Muscle of leg (tissue), 11 donors: ENCODE results near the gene ZBTB39. TPM values are rescaled to one million over a fixed set of nuclear protein-coding genes. Genes with fewer than 3 reads are reported as not detected.

Experiments used
- DNase-seq: peaks from one replicate; pipeline ENCODE4 v3.0.0; 2013
- H3K27ac ChIP-seq: one replicate; pipeline ENCODE4 v1.5.1; 2013; ENCODE audit warnings: mild to moderate bottlenecking, low read length, control low read depth
- H3K27me3 ChIP-seq: one replicate; pipeline ENCODE4 v1.6.1; 2013; ENCODE audit warnings: low read length; ENCODE audit not compliant: control insufficient read depth, insufficient read depth
- H3K36me3 ChIP-seq: one replicate; pipeline ENCODE4 v1.6.1; 2013; ENCODE audit warnings: low read length; ENCODE audit not compliant: control insufficient read depth, insufficient read depth
- H3K4me1 ChIP-seq: one replicate; pipeline ENCODE4 v1.6.1; 2013; ENCODE audit warnings: low read length; ENCODE audit not compliant: control insufficient read depth, insufficient read depth
- H3K4me3 ChIP-seq: one replicate; pipeline ENCODE4 v1.5.1; 2013; ENCODE audit warnings: low read length, control low read depth
- H3K9me3 ChIP-seq: replicated peaks from 2 replicates; pipeline ENCODE4 v1.6.1; 2013; ENCODE audit warnings: low read depth, low read length; ENCODE audit not compliant: control insufficient read depth
- WGBS: methylation state at CpG from one replicate; pipeline ENCODE4 v1.1.5; 2013; ENCODE audit warnings: missing lambda C conversion rate; ENCODE audit not compliant: insufficient coverage; 5-methylcytosine and 5-hydroxymethylcytosine counted together
- polyA plus RNA-seq, 8 donors: library from polyadenylated mRNA; unstranded; fragments of 120-200 nt; gene quantifications; one replicate each; pipeline versions ENCODE4 v1.2.1 to v1.2.3, GENCODE V29; 2013; ENCODE audit warnings: inconsistent platforms in 1 of 8, low replicate concordance in 1 of 8; ENCODE audit not compliant: insufficient read length in 8 of 8, insufficient read depth in 1 of 8
- total RNA-seq: library from RNA; stranded (reverse); fragments of 120-200 nt; gene quantifications from one replicate; pipeline ENCODE4 v1.2.4, GENCODE V29; 2013

The ZBTB39 gene
- total and polyA plus RNA-seq, 9 donors, result 4.3 to 7.0 (median 5.7) TPM

GRCh38 chr12:56948881-56949280 lies 57.5 kb downstream of the ZBTB39 start:
- Histone ChIP-seq H3K36me3 (no peaks in the 10 kb centered on the region), H3K4me3 (no peak overlapping the region), H3K27me3 (no peaks in the 10 kb centered on the region), H3K27ac (no peak overlapping the region), H3K9me3 (no peaks in the 10 kb centered on the region), H3K4me1 (no peaks in the 10 kb centered on the region)
- DNase-seq, result no peak
- 95% methylated on average over 2 of the region's 2 CpGs for WGBS

Other genes with a start within 250 kb of the ZBTB39 start
- 0.13 TPM for gene HSD17B6, start 243.2 kb downstream of the ZBTB39 start, total RNA-seq
- under 1 TPM; 0.15 to 0.64 (median 0.44) TPM for gene HSD17B6, start 243.2 kb downstream of the ZBTB39 start, polyA plus RNA-seq
- gene SDR9C7, start 72.1 kb downstream of the ZBTB39 start, total RNA-seq, result 0.22 TPM
- gene SDR9C7, start 72.1 kb downstream of the ZBTB39 start, polyA plus RNA-seq, result under 1 TPM; 0.17 to 0.59 (median 0.24) TPM
- 0.27 TPM for gene RDH16, start 48.9 kb downstream of the ZBTB39 start, total RNA-seq
- under 1 TPM; 0.12 to 0.50 (median 0.24) TPM for gene RDH16, start 48.9 kb downstream of the ZBTB39 start, polyA plus RNA-seq
- gene TAC3, start 10.0 kb upstream of the ZBTB39 start, total RNA-seq, result 0.09 TPM
- gene TAC3, start 10.0 kb upstream of the ZBTB39 start, polyA plus RNA-seq, result under 1 TPM in 2 of 8 donors, not detected in 6; 0.39 to 0.71 TPM
- gene MYO1A, start 43.6 kb upstream of the ZBTB39 start, total RNA-seq, result 0.18 TPM
- gene MYO1A, start 43.6 kb upstream of the ZBTB39 start, polyA plus RNA-seq, result 10 to 100 TPM in 1 of 8 donors, 1 to 10 TPM in 1, under 1 TPM in 6; 0.05 to 11.0 (median 0.21) TPM
- gene NEMP1, start 72.2 kb upstream of the ZBTB39 start, total RNA-seq, result 14.3 TPM
- gene NEMP1, start 72.2 kb upstream of the ZBTB39 start, polyA plus RNA-seq, result 10 to 100 TPM; 14.4 to 21.3 (median 16.4) TPM
- 34.8 TPM for gene NAB2, start 82.6 kb upstream of the ZBTB39 start, total RNA-seq
- gene NAB2, start 82.6 kb upstream of the ZBTB39 start, polyA plus RNA-seq, result 10 to 100 TPM; 30.6 to 42.8 (median 35.2) TPM
- gene STAT6, start 104.8 kb upstream of the ZBTB39 start, total RNA-seq, result 26.9 TPM
- gene STAT6, start 104.8 kb upstream of the ZBTB39 start, polyA plus RNA-seq, result 10 to 100 TPM; 32.6 to 56.3 (median 37.1) TPM
- gene LRP1, start 121.9 kb upstream of the ZBTB39 start, total RNA-seq, result 82.7 TPM
- 100 to 1,000 TPM in 7 of 8 donors, 10 to 100 TPM in 1; 98.3 to 231 (median 160) TPM for gene LRP1, start 121.9 kb upstream of the ZBTB39 start, polyA plus RNA-seq
- 0.66 TPM for gene LRP1-AS, start 141.1 kb upstream of the ZBTB39 start, total RNA-seq
- gene LRP1-AS, start 141.1 kb upstream of the ZBTB39 start, polyA plus RNA-seq, result 1 to 10 TPM in 2 of 8 donors, under 1 TPM in 4, not detected in 2; 0.45 to 1.7 (median 0.85) TPM
- gene NXPH4, start 210.2 kb upstream of the ZBTB39 start, total RNA-seq, result 1.2 TPM
- 1 to 10 TPM; 3.2 to 5.6 (median 3.9) TPM for gene NXPH4, start 210.2 kb upstream of the ZBTB39 start, polyA plus RNA-seq
- 53.4 TPM for gene SHMT2, start 223.2 kb upstream of the ZBTB39 start, total RNA-seq
- gene SHMT2, start 223.2 kb upstream of the ZBTB39 start, polyA plus RNA-seq, result 10 to 100 TPM; 59.9 to 82.2 (median 71.8) TPM
- 202 TPM for gene STAC3, start 244.6 kb upstream of the ZBTB39 start, total RNA-seq
- 100 to 1,000 TPM; 308 to 499 (median 427) TPM for gene STAC3, start 244.6 kb upstream of the ZBTB39 start, polyA plus RNA-seq